ENCODE measurements around the gene NTSR1.

Gene NTSR1

DNA sequence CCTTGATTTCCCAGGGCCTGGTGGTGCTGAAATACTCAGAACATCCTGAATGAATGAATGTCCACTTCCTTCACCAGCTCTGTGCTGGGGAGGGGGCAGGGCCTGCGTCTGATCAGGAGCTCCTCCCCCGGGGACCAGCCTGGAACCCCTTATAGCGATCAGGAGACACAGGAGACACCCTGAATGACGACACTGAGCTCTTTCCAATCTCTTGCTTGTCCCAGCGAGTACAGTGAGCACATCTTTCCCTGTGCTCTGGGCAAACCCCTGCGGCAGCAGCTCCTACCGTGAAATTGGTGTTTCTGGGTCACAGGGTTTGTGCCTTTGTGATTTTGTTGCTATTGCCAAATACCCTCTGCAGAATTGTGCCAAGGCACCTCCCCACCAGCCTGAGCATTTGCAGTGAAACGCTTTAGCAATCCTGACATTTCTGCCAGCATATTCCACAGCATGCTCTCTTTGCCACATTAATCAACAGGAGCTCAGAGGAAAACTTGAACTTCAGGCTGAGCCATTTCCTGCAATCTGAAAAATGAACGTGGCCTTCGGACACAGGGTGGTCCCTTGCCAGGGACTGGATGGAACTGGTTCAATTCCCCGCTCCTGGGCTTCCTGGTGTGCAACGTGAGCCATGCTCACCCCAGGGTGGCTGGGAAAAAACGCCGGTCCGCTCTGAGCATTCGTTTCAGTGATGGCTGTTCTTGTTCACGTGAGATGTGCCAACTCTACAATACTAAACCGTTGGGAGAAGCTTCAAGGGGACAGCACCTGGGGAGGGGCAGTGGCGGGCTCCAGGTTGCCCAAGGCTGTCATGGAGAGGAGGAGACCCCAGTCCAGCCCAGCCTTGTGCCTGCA is 64.6 kb downstream of the NTSR1 start:
- no peak for DNase-seq

DNA sequence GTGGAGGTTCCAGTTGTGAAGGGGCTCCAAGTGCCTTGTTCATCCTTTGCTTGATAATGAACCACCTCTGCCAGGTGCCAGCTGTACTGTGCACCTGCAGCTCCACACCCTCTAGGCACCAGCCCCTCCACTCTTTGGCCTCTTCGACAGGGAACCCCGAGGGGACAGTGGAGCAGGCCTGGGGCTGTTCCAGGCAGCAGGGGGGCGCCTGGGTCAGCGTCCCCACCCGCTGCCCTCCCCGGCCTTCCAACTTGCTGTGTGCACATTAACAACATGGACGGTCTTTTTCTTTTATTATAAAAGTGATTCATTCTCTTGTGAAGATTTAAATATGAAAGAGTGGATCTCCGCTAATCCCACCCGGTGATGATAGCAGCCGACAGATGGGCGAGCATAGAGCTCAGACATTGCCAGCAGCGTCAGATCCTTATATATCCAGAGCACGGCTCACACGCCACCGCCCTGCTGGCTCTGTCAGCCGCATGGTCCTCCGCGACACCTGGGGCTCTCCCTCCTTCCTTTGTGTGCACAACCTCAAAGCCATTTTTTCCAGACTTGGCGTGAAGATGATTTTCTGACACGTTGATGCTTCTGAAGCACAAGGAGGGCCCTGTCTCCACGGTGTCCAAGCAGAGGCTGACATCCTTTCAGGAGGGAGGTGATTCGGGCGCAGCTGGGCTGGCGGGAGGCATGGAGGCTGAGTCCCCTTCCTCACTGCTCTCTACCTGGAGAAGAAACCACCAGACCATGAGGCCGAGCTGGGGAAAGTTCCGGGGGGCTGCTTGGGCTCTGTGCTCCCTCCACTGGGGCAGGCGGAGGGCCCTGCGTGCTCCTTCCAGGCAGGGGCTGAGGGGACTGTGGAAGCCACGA is 65.4 kb downstream of the NTSR1 start:
- no peak for DNase-seq

DNA sequence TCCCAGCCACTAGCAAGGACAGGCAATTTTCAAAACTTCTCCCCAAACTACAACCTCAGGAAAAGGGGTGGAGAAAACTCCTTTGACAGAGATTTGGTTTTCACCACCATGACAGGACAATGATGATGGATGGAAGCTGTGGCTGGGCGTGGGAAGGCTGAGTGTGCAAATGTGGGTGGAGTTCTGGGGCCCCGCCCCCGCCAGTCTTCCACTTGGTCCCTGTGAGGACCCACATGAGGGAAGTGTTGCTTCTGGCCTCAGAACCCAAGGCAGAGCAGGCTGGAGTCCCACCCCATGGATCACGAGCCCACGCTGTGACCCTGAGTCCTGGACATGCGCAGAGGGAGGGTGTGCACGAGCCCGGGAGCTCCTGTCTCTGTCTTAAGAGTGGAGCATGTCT is 66.1 kb downstream of the NTSR1 start:
- no peak for DNase-seq

- DNase-seq, result no peak
Measured at GRCh38 chr20:62775206-62775605, 66.6 kb downstream of the NTSR1 start.

GRCh38 chr20:62776035-62776691 is 67.5 kb downstream of the NTSR1 start:
- no peak for DNase-seq

DNA sequence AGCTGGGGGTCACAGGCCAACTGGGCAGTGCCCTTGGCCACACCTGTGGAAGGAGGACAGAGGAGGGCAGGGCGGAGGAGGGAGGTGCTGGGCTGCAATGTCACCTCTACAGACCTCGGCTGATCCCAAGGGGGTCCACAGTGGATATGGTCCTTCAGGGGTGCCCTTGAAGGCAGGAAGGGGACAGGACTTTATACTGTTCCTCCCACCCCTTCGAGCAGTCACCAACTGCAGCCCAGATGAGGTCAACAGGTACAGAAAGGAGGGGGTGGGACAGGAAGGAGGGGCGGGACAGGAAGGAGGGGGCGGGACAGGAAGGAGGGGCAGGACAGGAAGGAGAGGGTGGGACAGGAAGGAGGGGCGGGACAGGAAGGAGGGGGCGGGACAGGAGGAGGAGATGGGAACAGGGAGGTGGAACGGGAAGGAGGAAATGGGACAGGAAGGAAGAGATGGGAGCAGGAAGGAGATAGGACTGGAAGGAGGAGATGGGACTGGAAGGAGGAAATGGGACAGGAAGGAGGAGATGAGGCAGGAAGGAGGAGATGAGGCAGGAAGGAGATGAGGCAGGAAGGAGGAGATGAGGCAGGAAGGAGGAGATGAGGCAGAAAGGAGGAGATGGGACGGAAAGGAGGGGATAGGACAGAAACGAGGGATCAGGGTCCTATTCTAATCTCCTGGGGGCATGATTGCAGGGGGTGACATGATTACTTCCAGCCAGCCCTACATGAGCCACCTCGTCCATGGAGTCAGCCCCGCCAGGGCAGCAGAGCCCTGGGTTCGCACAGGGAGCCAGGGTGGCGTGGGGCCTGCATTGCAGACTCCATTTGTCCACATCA is 68.3 kb downstream of the NTSR1 start:
- no peak for DNase-seq

DNA sequence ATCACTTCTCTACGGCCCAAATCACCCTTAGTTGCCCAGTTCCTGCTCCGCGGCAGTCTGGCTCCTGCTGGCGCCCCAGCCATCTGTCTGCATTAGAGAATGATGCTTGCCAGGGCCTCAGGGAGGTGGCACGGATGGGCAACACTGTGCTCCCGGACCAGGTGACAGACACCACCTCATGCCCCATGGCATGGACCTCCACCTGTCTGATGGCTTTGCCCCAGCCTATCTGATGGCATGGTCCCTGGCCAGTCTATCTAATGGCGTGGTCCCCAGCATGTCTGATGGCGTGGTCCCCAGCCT is 68.8 kb downstream of the NTSR1 start:
- DNase-seq, result no peak

DNA sequence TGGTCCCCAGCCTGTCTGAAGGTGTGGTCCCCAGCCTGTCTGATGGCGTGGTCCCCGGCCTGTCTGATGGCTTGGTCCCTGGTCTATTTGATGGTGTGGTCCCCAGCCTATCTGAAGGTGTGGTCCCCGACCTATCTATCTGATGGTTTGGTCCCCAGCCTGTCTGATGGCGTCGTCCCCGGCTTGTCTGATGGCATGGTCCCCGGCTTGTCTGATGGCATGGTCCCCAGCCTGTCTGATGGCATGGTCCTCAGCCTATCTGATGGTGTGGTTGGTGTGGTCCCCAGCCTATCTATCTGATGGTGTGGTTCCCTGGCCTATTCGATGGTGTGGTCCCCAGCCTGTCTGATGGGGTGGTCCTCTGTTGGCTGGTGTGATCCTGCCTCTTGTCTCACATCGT is 69.4 kb downstream of the NTSR1 start:
- no peak for DNase-seq

DNA sequence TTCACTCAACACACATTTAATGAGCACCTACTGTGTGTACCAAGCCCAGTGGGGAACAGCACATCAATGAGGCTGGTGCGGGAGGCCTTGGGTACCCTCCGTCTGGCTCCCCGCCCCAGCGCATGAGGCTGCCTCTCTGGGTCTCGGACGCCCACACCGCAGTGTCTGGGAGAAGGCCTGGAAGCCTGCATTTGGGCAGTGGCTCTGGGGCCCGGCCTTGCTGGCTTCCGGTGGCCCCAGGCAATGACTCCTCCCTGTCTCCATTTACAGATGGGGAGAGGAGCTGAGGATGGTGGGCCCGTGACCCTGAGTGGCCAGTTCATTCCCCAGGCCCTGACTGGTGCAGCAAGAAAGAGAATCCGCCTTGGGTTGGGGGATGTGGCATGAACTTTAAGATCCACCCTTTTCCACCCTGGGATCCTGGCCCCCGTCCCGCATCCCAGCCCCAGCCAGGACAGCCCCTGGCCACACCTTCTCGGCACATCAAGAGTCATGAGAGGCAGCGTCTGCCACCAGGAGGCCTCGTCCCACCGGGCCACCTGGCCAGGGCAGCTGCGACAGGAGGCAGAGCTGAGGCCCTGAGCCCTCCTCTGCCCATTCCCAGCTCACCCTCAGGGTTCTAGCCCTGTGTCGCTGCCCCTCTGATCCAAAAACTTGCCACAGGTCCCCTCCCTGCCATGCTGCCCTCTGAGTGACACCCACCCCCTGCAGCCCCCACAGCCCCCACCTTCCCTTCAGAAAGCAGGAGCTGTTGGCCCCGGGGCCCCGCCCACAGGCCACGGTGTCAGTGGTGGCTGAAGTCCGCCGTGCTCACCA is 70.2 kb downstream of the NTSR1 start:
- no peak for DNase-seq

DNA sequence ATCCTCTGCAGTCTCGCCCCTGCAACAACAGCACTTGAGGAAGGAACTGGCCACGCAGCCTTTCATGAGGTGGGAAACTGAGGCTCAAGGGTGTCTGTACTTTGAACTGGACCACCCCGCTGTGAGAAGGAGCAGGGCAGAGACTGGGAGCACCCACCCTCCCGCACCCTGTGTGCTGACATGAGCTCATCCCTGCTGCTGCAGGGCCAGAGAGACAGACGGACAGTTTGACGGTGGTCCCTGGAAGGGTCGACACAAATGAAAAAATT is 70.7 kb downstream of the NTSR1 start:
- DNase-seq, result no peak

GRCh38 chr20:62780204-62780603 is 71.6 kb downstream of the NTSR1 start:
- no peak for DNase-seq

DNA sequence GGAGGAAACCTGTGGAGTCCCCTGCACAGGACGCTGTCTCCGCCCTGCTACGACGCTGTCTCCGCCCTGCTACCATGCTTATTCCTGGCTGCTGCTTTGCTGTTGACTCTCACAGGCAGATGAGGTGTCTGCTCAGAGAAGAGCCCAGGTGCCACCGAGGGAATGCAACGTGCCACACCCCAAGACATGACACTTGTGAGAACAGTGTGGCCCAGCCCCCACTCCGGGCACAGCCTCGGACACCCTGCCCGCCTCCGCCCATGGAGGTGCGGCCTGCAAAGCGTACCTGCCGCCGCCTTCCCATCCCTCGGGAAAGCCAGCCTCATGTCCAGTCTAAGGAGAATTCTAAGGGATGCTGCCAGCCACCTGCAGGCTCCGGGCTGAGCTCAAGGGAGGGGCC is 72.1 kb downstream of the NTSR1 start:
- no peak for DNase-seq

DNA sequence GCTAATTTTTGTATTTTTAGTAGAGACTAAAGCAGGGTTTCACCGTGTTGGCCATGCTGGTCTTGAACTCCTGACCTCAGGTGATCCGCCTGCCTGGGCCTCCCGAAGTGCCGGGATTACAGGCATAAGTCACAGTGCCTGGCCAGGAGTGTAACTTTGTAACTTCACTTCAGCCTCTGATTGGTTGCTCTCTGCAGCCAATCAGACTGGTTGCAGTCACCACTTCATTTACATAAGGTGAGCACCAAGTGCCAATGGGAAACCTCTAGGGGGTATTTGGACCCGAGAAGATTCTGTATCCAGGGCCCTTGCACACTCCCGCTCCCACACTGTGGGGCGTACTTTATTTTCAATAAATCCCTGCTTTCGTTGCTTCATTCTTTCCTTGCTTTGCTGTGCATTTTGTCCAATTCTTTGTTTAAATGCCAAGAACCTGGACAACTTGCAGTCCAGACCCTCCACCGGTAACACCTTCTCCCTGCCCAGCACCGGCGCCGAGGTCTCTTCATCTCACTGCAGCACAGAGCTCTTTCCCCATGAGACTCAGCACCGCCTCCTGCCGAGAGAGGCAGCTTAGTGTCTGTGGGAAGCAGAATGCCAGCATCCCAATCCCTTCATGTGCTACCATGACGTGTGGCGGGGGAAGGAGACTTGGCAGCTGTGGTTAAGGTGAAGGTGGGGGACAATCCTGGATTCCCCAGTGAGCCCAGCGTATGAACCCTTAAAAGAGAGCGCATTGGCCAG is 73.7 kb downstream of the NTSR1 start:
- DNase-seq, result no peak

GRCh38 chr20:62782893-62783278 is 74.2 kb downstream of the NTSR1 start:
- DNase-seq, result no peak

GRCh38 chr20:62784497-62784896 is 75.9 kb downstream of the NTSR1 start:
- DNase-seq, result no peak

DNA sequence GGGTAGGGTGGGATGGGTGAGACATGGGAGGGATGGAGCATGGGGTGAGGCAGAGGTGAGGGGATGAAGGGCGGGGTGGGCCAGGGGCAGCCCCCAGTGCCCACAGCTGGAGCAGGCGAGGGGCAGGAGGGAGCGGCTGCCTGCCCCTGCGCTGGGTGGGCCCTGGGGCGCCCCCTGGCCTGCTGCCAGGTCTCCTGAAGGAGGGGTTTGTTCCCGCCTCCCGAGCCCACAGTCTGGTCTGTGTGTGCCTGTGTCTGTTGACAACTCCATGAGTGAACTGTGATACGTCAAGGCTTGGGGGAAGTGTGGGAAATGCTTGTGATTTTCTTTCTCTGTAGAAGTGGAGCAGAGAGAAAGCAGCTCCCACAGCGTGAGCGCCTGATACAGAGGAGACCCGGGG is 76.8 kb downstream of the NTSR1 start:
- DNase-seq, result no peak

DNA sequence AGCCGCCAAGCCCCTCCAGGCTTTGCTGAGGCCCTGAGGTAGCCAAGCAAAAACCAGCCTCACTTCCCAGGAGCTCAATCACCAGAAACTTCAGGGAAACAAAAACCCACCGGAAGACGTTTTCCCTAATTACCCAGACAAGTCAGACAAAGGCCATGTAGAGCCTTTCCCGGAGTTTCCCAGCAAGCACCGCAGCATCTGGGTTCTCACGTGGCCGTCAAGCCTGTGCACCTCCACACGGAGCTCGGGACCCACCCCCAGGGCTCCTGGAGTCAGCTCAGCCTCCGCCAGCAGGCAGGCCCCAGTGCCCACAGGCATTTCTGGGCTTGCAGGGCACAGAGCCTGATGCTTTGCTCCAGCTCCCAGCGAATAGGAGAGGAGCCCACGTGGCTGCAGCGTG is 77.5 kb downstream of the NTSR1 start:
- DNase-seq, result no peak

DNA sequence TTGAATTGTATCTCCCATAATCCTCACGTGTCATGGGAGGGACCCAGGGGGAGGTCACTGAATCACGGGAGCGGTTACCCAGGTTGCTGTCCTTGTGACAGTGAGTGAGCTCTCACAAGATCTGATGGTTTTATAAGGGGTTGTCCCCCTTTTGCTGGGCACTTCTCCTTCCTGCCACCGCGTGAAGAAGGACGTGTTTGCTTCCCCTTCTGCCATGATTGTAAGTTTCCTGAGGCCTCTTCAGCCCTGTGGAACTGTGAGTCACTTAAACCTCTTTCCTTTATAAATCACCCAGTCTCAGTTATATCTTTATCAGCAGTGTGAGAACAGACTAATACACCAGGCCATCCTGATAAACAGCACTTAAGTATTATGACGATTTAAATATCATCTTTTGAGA is 78.7 kb downstream of the NTSR1 start:
- DNase-seq, result no peak

- DNase-seq, result no peak
Measured at GRCh38 chr20:62787866-62788265, 79.2 kb downstream of the NTSR1 start.

DNA sequence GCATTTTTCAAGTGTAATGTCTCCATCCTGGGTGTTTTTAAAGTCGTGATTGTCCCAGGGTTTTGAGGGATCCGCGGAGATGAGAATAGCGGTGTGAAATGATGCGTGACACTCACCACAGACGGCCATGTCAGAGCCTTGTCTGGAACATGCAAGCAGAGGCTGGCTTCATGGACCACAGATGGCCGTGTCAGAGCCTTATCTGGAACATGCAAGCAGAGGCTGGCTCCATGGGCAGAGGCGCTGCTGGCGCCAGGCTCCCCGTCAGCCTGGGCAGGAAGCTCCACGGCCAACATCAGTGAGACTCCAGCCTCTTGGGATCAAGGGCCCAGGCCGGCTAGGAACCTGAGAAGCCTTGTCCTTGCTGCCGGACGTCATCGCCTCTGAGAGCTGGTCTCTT is 80.0 kb downstream of the NTSR1 start:
- DNase-seq, result no peak

- no peak for DNase-seq
Measured at GRCh38 chr20:62790075-62790474, 81.4 kb downstream of the NTSR1 start.
